Urinary bladder (tissue), 4 donors: Measurements from ENCODE around the gene PSMD7. TPM values are rescaled to one million over a fixed set of nuclear protein-coding genes. Genes with fewer than 3 reads are reported as not detected.
"Not testable (repeated sequence)": the region's sequence is repeated elsewhere in the genome, so short reads cannot be mapped to it uniquely, and the experiment has no call there.

Experiments used
- DNase-seq: peaks from one replicate; pipeline ENCODE4 v3.0.0-alpha.2; 2015; ENCODE audit errors: extremely low spot score
- H3K27ac ChIP-seq: one replicate; pipeline ENCODE4 v1.5.1; 2013; ENCODE audit warnings: low read depth, mild to moderate bottlenecking, moderate library complexity
- H3K36me3 ChIP-seq: one replicate; pipeline ENCODE4 v1.6.1; 2013; ENCODE audit warnings: mild to moderate bottlenecking, moderate library complexity; ENCODE audit not compliant: insufficient read depth
- H3K4me1 ChIP-seq: one replicate; pipeline ENCODE4 v1.6.1; 2013; ENCODE audit warnings: mild to moderate bottlenecking, moderate library complexity; ENCODE audit not compliant: insufficient read depth
- H3K4me3 ChIP-seq: one replicate; pipeline ENCODE4 v1.5.1; 2013; ENCODE audit warnings: low read depth, low read length
- WGBS: extraction: QIAGEN DNeasy Blood & Tissue Kit; methylation state at CpG from one replicate; pipeline ENCODE4 v1.1.7; 2013; 5-methylcytosine and 5-hydroxymethylcytosine counted together
- polyA plus RNA-seq: library from polyadenylated mRNA; stranded (reverse); fragments of 200-250 nt; gene quantifications from one replicate; pipeline ENCODE4 v1.2.3, GENCODE V29; 2013
- total RNA-seq: library from RNA; depleted of rRNA; stranded (reverse); fragments of >200 nt; gene quantifications from one replicate; pipeline ENCODE4 v1.2.3, GENCODE V29; 2014
- donor health status: healthy with polysubstance abuse.
- donor health status: healthy.

Gene PSMD7
- total and polyA plus RNA-seq, 2 donors: 53.5 to 107 TPM

DNA sequence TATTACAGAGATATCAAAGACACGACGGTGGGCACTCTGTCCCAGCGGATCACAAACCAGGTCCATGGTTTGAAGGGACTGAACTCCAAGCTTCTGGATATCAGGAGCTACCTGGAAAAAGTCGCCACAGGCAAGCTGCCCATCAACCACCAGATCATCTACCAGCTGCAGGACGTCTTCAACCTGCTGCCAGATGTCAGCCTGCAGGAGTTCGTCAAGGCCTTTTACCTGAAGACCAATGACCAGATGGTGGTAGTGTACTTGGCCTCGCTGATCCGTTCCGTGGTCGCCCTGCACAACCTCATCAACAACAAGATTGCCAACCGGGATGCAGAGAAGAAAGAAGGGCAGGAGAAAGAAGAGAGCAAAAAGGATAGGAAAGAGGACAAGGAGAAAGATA is 8.7 kb downstream of the PSMD7 start:
- Histone ChIP-seq H3K36me3 (peaks cover 7% of the 10 kb centered on the region), H3K4me1 (no peaks in the 10 kb centered on the region)

DNA sequence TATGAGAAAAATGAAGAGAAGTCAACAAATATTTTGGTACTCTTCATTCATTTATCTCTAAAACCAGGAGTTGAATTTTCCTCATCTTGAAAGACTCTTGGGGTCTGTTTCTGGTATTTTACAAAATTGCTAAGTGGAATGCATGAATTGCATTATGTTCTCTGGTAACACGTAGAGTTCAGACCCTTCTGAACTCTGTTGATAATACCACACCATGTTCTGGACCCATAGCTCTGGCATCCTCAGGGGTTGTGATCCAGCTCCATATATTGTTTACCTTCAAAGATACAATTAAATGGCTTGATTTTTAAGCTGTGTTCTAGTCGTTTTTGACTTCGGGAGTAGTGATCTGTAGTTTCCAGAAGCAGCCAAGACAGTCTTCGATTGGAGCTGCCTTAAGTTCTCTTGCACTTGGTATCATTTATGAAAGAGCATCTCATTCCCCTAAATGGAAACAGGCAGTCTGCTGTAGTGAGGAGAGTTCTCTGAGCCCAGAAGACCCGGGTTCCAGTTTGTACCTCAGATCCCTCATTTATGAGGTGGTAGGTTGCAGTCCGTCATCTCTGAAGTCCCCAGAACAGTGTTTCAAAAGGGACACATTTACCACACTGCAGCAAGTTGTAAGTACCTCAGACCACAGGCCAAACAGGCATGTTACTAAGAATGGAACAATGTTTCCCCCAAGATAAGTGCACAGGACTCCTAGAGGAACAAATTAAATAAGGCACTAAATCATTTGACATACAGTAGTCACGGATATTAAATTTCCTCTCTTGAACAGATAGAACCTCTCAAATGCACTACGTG is 9.6 kb downstream of the PSMD7 start:
- no peaks in the 10 kb centered on the region for H3K4me1 ChIP-seq
- DNase-seq: no peak
- H3K4me3 ChIP-seq: no peak overlapping the region
- 66% methylated on average over 8 of the region's 8 CpGs for WGBS
- no peak overlapping the region for H3K27ac ChIP-seq
- peaks cover 7% of the 10 kb centered on the region for H3K36me3 ChIP-seq

More for the DNA sequence above, 8.7 kb downstream of the PSMD7 start:
- no peak overlapping the region for H3K4me3 ChIP-seq
- DNase-seq: no peak
- WGBS: 81% methylated on average over 11 of the region's 11 CpGs
- H3K27ac ChIP-seq: no peak overlapping the region

DNA sequence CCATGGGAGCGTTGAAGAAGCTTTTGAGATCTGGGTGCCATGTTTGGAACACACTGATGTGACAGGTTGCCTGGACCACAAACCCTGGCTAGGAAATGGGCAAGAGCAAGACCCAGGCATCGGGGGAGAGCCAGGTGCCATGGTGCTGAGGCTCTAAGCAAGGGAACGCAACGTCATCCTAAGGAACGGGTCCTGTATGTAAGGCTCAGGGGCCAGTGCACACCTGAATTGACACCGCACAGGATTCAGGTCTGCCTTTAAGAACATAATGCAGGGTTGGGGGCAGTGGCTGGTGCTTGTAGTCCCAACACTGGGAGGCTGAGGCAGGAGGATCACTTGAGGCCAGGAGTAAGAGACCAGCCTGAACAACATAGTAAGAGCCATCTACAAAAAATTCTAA is 10.8 kb downstream of the PSMD7 start:
- no peak overlapping the region for H3K4me3 ChIP-seq
- no peak for DNase-seq
- no peaks in the 10 kb centered on the region for H3K4me1 ChIP-seq
- 96% methylated on average over 6 of the region's 6 CpGs for WGBS
- no peak overlapping the region for H3K27ac ChIP-seq
- H3K36me3 ChIP-seq: peaks cover 7% of the 10 kb centered on the region

DNA sequence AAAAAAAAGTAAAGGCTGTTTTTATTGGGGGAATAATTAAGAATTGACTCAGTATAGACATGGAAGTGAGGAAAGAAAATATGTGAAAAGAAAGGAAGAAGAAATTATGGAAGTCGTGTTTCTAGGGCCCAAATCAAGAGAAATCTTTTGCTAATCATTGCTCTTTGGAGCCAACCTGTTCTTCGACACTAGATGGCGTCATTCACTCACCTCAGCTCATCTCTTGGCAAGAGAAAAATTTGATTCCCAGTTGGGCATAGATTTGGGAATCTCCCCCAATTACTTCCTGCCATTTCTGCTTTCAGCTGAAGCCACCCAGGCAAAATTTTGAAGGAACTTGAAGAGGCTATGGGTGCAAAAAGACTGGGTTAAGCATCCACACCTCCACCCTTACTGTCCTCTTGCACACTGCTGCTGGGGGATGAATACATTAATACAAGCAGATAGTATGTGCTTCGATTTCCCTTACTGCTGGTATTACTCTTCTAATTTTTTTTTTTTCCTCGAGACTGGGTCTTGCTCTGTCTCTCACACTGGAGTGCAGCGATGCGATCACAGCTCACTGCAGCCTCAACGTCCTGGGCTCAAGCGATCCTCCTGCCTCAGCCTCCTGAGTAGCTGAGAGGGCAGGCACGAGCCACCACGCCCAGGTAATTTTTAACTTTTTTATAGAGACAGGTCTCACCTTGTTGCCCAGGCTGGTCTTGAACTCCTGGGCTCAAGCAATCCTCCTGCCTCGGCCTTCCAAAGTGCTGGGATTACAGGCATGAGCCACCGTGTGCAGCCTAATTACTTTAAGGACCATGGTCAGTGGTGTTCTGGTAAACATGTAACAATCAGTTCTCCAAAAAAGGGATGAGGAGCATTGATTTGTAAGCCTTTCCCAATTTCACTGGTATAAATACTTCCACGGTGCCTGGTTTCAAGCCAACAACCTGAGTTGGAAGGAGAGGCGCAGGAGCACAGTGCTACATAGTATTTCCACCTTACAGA is 13.5 kb downstream of the PSMD7 start:
- no peaks in the 10 kb centered on the region for H3K4me1 ChIP-seq
- no peak overlapping the region for H3K27ac ChIP-seq
- H3K36me3 ChIP-seq: peaks cover 2% of the 10 kb centered on the region
- no peak for DNase-seq
- H3K4me3 ChIP-seq: no peak overlapping the region
- 73% methylated on average over 15 of the region's 15 CpGs for WGBS

DNA sequence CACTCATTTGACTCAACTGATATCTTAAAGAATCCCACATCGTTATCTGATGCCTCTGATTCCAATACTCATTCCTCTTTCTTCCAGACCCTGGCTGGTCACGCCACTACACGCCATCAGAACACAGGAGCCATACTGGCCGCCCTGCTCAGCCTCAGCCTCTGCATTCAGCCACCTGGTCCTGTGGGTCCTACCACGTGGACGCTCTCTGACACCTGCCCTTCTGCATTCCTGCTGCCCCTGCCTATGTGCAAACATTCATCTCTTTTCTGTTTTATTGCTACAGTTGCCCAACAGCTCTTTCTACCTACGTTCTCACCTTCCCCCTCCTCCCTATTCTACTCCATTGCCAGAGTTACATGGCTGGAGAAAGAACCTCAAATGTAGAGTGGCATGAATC is 18.4 kb downstream of the PSMD7 start:
- no peaks in the 10 kb centered on the region for H3K36me3 ChIP-seq
- H3K27ac ChIP-seq: no peak overlapping the region
- DNase-seq: no peak
- H3K4me1 ChIP-seq: no peaks in the 10 kb centered on the region
- H3K4me3 ChIP-seq: no peak overlapping the region
- 90% methylated on average over 7 of the region's 7 CpGs for WGBS

DNA sequence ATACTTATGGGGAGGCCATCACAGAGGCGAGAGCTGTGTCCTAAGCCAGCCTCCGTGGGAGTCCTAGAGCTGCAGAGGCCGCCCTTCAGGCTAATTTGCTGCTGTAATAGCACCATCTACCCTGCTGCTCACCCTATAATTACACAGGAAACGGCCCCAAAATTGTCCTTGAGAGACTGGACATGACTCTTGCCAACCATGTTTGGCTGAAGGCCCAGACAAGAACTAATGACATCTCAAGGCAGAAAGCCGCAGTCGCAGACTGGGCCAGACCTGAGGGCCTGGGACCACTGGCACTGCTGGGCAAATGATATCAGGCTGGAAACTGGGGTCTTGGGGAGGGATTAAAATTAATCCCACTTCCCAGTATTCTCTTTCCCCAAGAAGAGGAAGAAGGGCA is 24.1 kb downstream of the PSMD7 start:
- DNase-seq: no peak
- WGBS: 83% methylated on average over 6 of the region's 6 CpGs
- no peaks in the 10 kb centered on the region for H3K4me1 ChIP-seq
- H3K27ac ChIP-seq: no peak overlapping the region
- H3K4me3 ChIP-seq: no peak overlapping the region
- H3K36me3 ChIP-seq: no peaks in the 10 kb centered on the region

DNA sequence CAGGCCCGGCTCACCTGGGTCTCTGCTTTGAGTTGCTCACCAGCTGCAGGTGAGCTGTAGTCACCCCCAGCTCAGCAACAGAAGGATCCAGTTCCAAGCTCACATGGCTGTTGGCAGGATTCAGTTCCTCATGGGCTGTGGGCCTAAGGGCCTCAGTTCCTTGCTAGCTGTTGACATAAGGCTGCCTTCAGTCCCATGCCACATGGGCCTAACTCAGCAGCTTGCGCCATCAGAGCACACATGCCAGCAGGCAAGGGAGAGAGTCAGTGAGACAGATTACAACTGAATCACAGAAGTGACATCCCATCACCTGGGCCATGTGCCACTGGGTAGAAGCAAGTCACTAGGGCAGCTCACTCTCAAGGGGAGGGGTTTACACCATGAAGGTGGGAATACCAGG is 24.7 kb downstream of the PSMD7 start:
- H3K27ac ChIP-seq: no peak overlapping the region
- H3K4me1 ChIP-seq: no peaks in the 10 kb centered on the region
- H3K36me3 ChIP-seq: no peaks in the 10 kb centered on the region
- no peak overlapping the region for H3K4me3 ChIP-seq
- WGBS: 93% methylated on average over 2 of the region's 2 CpGs
- no peak for DNase-seq

DNA sequence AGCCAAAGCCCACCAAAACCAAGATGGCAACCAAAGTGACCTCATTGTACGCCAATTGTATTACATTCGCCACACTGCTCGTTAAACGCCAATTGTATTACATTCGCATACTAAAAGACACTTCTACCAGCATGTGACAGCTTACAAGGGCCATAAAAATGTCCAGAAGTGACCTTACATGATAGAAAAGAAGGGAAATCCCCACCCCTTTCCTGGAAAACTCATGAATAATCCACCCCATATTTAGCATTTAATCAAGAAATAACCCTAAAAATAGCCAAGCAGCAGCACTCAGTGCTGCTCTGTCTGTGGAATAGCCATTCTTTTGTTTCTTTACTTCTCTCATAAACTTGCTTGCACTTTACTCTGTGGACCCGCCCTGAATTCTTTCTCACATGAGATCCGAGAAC is 25.7 kb downstream of the PSMD7 start:
- no peak overlapping the region for H3K4me3 ChIP-seq
- 67% methylated on average over 7 of the region's 7 CpGs for WGBS
- no peaks in the 10 kb centered on the region for H3K36me3 ChIP-seq
- H3K27ac ChIP-seq: no peak overlapping the region
- no peak for DNase-seq
- no peaks in the 10 kb centered on the region for H3K4me1 ChIP-seq

DNA sequence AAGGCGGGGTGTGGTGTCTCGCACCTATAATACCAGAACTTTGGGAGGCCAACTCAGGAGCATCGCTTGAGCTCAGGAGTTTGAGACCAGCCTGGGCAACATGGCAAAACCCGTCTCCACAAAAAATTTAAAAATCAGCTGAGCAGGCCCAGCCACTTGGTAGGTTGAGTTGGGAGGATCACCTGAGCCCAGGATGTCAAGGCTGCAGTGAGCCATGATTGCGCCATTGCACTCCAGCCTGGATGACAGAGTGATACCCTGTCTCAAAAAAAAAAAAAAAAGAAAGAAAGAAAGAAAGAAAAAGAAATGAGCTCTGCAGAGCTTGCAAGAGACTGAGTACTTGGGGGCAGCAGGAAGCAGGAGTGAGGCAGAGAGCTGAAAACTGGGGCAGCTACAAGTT is 28.2 kb downstream of the PSMD7 start:
- not testable (repeated sequence) for H3K4me3 ChIP-seq, H3K36me3 ChIP-seq, H3K4me1 ChIP-seq, H3K27ac ChIP-seq, DNase-seq
- 97% methylated on average over 5 of the region's 5 CpGs for WGBS

DNA sequence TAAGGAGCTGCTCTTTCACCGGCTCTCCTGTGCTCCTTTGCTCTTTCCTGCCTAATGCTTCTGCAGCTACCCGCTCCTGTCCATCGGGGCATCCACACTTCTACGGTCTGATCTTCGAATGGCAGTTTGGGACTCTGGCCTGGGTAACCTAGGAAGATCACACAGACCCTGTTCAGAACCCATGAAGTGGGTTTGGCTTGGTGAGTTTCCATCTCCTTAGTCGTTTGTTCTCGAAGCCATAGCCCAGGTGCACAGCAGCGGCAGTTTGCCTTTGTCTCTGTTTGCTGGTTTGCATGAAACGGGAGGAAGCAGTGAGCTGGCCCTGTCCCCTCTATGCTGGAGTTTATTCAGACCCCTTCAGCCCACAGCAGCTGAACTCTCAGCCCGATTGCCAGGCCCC is 29.0 kb downstream of the PSMD7 start:
- H3K36me3 ChIP-seq: no peaks in the 10 kb centered on the region
- no peak for DNase-seq
- H3K4me1 ChIP-seq: no peaks in the 10 kb centered on the region
- WGBS: 88% methylated on average over 10 of the region's 10 CpGs
- H3K4me3 ChIP-seq: no peak overlapping the region
- H3K27ac ChIP-seq: no peak overlapping the region

DNA sequence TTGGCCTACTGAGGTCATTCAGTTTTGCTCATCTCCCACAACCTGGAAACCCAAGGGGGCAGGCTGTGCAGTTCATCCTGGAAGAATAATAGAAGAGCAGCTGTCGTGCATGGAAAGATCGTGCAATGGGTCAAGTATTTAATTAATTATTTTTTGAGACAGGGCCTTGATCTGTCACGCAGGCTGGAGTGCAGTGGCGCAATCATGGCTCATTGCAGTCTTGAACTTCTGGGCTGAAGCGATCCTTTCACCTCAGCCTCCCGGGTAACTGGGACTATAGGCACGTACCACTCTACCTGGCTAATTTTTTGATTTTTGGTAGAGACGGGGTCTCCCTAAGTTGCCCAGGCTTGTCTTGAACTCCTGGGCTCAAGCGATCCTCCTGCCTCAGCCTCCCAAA is 31.7 kb downstream of the PSMD7 start:
- H3K36me3 ChIP-seq, H3K27ac ChIP-seq, H3K4me3 ChIP-seq, DNase-seq, H3K4me1 ChIP-seq: not testable (repeated sequence)
- 97% methylated on average over 9 of the region's 9 CpGs for WGBS

DNA sequence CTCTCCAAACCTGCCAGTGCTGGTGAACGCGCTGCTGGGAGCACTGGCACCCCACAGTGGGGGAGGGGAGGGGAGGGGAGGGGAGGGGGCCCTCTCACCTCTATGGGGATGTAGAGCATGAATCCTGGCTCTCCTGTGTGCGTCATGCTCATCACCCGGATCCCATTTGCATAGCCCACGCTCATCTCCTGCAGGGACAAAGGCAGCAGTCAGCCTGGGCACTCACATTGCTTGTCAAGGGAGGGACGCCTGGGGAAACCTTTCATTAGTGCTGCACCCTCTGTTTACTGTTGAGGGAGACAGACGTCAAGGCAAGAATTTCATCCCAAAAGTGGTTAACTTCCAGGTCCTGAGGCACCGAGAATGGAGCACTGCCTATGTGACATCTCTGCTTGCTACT is 35.9 kb downstream of the PSMD7 start:
- not testable (repeated sequence) for DNase-seq, H3K4me3 ChIP-seq, H3K4me1 ChIP-seq, H3K27ac ChIP-seq, H3K36me3 ChIP-seq
- WGBS: 86% methylated on average over 8 of the region's 8 CpGs

DNA sequence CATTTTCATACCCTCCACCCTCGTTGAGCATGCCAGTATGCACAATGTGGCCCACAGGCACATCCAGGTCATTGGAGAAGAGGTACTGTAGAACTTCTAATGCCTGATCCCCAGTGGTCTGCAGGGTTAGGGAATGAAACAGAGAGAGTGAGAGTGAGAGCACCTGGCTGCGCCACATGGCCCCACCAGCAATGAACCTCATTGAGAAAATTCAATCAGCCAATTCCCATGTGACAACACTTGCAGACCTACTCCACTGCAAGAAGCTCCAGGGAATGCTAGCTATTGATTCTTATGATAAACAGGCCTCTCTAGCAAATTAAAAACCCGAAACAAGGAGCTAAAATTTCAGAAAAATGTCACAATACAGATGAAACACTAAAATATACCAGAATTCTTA is 40.9 kb downstream of the PSMD7 start:
- not testable (repeated sequence) for H3K4me3 ChIP-seq, H3K4me1 ChIP-seq, H3K27ac ChIP-seq, DNase-seq, H3K36me3 ChIP-seq
- 93% methylated on average over 3 of the region's 3 CpGs for WGBS

DNA sequence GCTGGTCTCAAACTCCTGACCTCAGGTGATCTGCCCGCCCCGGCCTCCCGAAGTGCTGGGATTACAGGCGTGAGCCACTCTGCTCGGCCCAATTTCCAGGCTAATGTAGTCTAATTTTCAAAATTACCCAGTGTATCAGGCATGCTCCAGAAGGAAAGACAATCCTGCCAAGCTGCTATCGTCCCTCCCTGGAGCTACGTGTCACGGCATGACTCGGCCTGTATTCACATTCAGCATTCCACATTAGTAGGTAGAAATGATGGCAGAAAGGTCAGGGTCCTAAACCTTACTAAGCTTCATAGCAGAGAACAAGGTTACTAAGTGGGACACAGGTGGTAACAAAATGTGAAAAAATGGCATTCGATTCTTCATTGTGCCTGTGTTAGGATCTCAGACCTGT is 42.6 kb downstream of the PSMD7 start:
- WGBS: 97% methylated on average over 10 of the region's 10 CpGs
- H3K4me3 ChIP-seq, H3K36me3 ChIP-seq, DNase-seq, H3K4me1 ChIP-seq, H3K27ac ChIP-seq: not testable (repeated sequence)
